GM18909 (cell line): ENCODE data around the gene HORMAD1.
"Not testable (repeated sequence)": the region's sequence is repeated elsewhere in the genome, so short reads cannot be mapped to it uniquely, and the experiment has no call there.

Experiments used
- ATAC-seq: cut with Tn5 transposase; IDR thresholded peaks from one replicate; pipeline ENCODE4 v1.9.1; 2021; ENCODE audit warnings: mild to moderate bottlenecking; ENCODE audit not compliant: unreplicated experiment, poor library complexity

HORMAD1 gene

GRCh38 chr1:150703427-150703826, 17.3 kb downstream of the HORMAD1 start:
- ATAC-seq: no peak

GRCh38 chr1:150696995-150697927, 23.4 kb downstream of the HORMAD1 start, which contains the start of gene GOLPH3L:
Gene GOLPH3L (minus strand): TSS chr1:150697154. CDS start chr1:150694838, 2,316 bp downstream.
- ATAC-seq: peak; percentile 98

GRCh38 chr1:150696590-150696989, 24.1 kb downstream of the HORMAD1 start:
- no peak for ATAC-seq

- ATAC-seq: no peak
Observed at GRCh38 chr1:150696162-150696561, 24.5 kb downstream of the HORMAD1 start.

- ATAC-seq: no peak
Observed at GRCh38 chr1:150695561-150695960, 25.1 kb downstream of the HORMAD1 start.

- no peak for ATAC-seq
Observed at GRCh38 chr1:150692720-150693119, 28.0 kb downstream of the HORMAD1 start.

GRCh38 chr1:150688763-150689162, 31.9 kb downstream of the HORMAD1 start:
- no peak for ATAC-seq

GRCh38 chr1:150686275-150686674, 34.4 kb downstream of the HORMAD1 start:
- no peak for ATAC-seq

- ATAC-seq: no peak
Observed at GRCh38 chr1:150683914-150684313, 36.8 kb downstream of the HORMAD1 start.

- ATAC-seq: no peak
Observed at GRCh38 chr1:150678988-150679387, 41.7 kb downstream of the HORMAD1 start.

GRCh38 chr1:150674881-150675280, 45.8 kb downstream of the HORMAD1 start:
- no peak for ATAC-seq

- ATAC-seq: no peak
Observed at GRCh38 chr1:150663321-150663720, 57.4 kb downstream of the HORMAD1 start.

GRCh38 chr1:150662811-150663210, 57.9 kb downstream of the HORMAD1 start:
- ATAC-seq: no peak

- no peak for ATAC-seq
Observed at GRCh38 chr1:150661156-150661555, 59.5 kb downstream of the HORMAD1 start.

GRCh38 chr1:150660584-150660983, 60.1 kb downstream of the HORMAD1 start:
- no peak for ATAC-seq

GRCh38 chr1:150657064-150657463, 63.6 kb downstream of the HORMAD1 start:
- not testable (repeated sequence) for ATAC-seq

GRCh38 chr1:150654635-150655034, 66.1 kb downstream of the HORMAD1 start:
- not testable (repeated sequence) for ATAC-seq

GRCh38 chr1:150650193-150650592, 70.5 kb downstream of the HORMAD1 start:
- no peak for ATAC-seq

- no peak for ATAC-seq
Observed at GRCh38 chr1:150649441-150650075, 71.1 kb downstream of the HORMAD1 start.
